ENCODE data around the gene SMG5.
"Not testable (repeated sequence)": the region's sequence is repeated elsewhere in the genome, so short reads cannot be mapped to it uniquely, and the experiment has no call there.

The SMG5 gene

GRCh38 chr1:156282479-156283222 lies at the start of gene SMG5:
Gene SMG5 (minus strand): TSS chr1:156282825. CDS start chr1:156282680, 145 bp downstream.
- DNase-seq, result peak; percentile 78

GRCh38 chr1:156323179-156323578 lies 40.6 kb upstream of the SMG5 start:
- DNase-seq, result not testable (repeated sequence)

- no peak for DNase-seq
Observed at GRCh38 chr1:156320560-156320959, 37.9 kb upstream of the SMG5 start.

- DNase-seq, result no peak
Observed at GRCh38 chr1:156319664-156320063, 37.0 kb upstream of the SMG5 start.

- no peak for DNase-seq
Observed at GRCh38 chr1:156316909-156317308, 34.3 kb upstream of the SMG5 start.

- DNase-seq, result no peak
Observed at GRCh38 chr1:156310962-156311361, 28.3 kb upstream of the SMG5 start.

- DNase-seq, result no peak
Observed at GRCh38 chr1:156308078-156308477, 25.5 kb upstream of the SMG5 start.

GRCh38 chr1:156305215-156305614 lies 22.6 kb upstream of the SMG5 start:
- DNase-seq, result no peak

- no peak for DNase-seq
Observed at GRCh38 chr1:156303241-156303640, 20.6 kb upstream of the SMG5 start.

- no peak for DNase-seq
Observed at GRCh38 chr1:156298852-156299357, 16.3 kb upstream of the SMG5 start, which contains the start of gene VHLL. Gene VHLL (minus strand): TSS chr1:156299307. CDS start chr1:156299189, 118 bp downstream.

- no peak for DNase-seq
Observed at GRCh38 chr1:156295391-156295947, 12.8 kb upstream of the SMG5 start, which contains the start of gene GLMP. Gene GLMP (minus strand): TSS chr1:156295679. CDS start chr1:156295645, 34 bp downstream.

- DNase-seq, result no peak
Observed at GRCh38 chr1:156293895-156294294, 11.3 kb upstream of the SMG5 start.

- DNase-seq, result no peak
Observed at GRCh38 chr1:156293098-156293434, 10.4 kb upstream of the SMG5 start.

- DNase-seq, result no peak
Observed at GRCh38 chr1:156291226-156292061, 8.8 kb upstream of the SMG5 start.

- DNase-seq, result no peak
Observed at GRCh38 chr1:156289857-156290256, 7.2 kb upstream of the SMG5 start.

GRCh38 chr1:156286061-156286460 lies 3.4 kb upstream of the SMG5 start:
- no peak for DNase-seq

GRCh38 chr1:156285437-156285836 lies 2.8 kb upstream of the SMG5 start:
- no peak for DNase-seq

GRCh38 chr1:156284757-156285156 lies 2.1 kb upstream of the SMG5 start:
- no peak for DNase-seq

- DNase-seq, result no peak
Observed at GRCh38 chr1:156284112-156284511, 1.5 kb upstream of the SMG5 start, which contains the start of gene TMEM79. Gene TMEM79 (plus strand): TSS chr1:156284325. CDS start chr1:156285227, 902 bp downstream.

- no peak for DNase-seq
Observed at GRCh38 chr1:156283521-156283920, 896 bp upstream of the SMG5 start.

- DNase-seq, result no peak
Observed at GRCh38 chr1:156281693-156282478, 739 bp downstream of the SMG5 start.

- no peak for DNase-seq
Observed at GRCh38 chr1:156281281-156281680, 1.3 kb downstream of the SMG5 start.

- DNase-seq, result no peak
Observed at GRCh38 chr1:156279837-156280236, 2.8 kb downstream of the SMG5 start.
